DND-41 (cell line): ENCODE measurements around the gene ADCY2.

Source experiments
- ATAC-seq: fragments of 200-7000 bp; cut with Tn5 transposase; 3 replicates; pipeline ENCODE4 v1.9.1; 2021; ENCODE audit warnings: low read depth; ENCODE audit not compliant: insufficient read depth
- DNase-seq: peaks from one replicate; pipeline ENCODE4 v3.0.0-alpha.2; 2020
- H2AFZ ChIP-seq: 2 replicates; pipeline ENCODE4 v1.6.0; 2012; ENCODE audit warnings: low read depth, low read length
- H3K27ac ChIP-seq: 2 replicates; pipeline ENCODE4 v1.5.1; 2012; ENCODE audit warnings: low read length, inconsistent platforms
- H3K27me3 ChIP-seq: fragments of 200-600 bp; sonication (generic); 2 replicates; pipeline ENCODE4 v1.6.0; 2012; ENCODE audit warnings: low read length, mild to moderate bottlenecking, inconsistent platforms; ENCODE audit not compliant: insufficient read depth, poor library complexity
- H3K36me3 ChIP-seq: 2 replicates; pipeline ENCODE4 v1.5.1; 2012; ENCODE audit warnings: low read length, inconsistent platforms; ENCODE audit not compliant: insufficient read depth
- H3K4me1 ChIP-seq: 2 replicates; pipeline ENCODE4 v1.5.1; 2012; ENCODE audit warnings: mild to moderate bottlenecking, low read length; ENCODE audit not compliant: insufficient read depth
- H3K4me2 ChIP-seq: 2 replicates; pipeline ENCODE4 v1.6.0; 2012; ENCODE audit warnings: mild to moderate bottlenecking, moderate library complexity, low read length, inconsistent platforms; ENCODE audit not compliant: insufficient read depth
- H3K4me3 ChIP-seq, 2 experiments: fragments of 200-600 bp in 1 of 2; shearing (Covaris generic) in 1 of 2; 2 replicates each; pipeline ENCODE4 v1.5.1; 2012 to 2016; ENCODE audit warnings: inconsistent platforms in 2 of 2, low read length in 2 of 2, mild to moderate bottlenecking in 2 of 2, low read depth in 1 of 2, moderate library complexity in 1 of 2
- H3K79me2 ChIP-seq: 2 replicates; pipeline ENCODE4 v1.6.0; 2012; ENCODE audit warnings: low read length, inconsistent platforms; ENCODE audit not compliant: insufficient read depth
- H3K9ac ChIP-seq: 2 replicates; pipeline ENCODE4 v1.6.0; 2012; ENCODE audit warnings: low read depth, mild to moderate bottlenecking, inconsistent platforms, low read length, moderate library complexity
- H3K9me3 ChIP-seq: 2 replicates; pipeline ENCODE4 v1.5.1; 2012; ENCODE audit warnings: low read length, moderate library complexity, mild to moderate bottlenecking, inconsistent platforms; ENCODE audit not compliant: insufficient read depth, severe bottlenecking
- H4K20me1 ChIP-seq: 2 replicates; pipeline ENCODE4 v1.6.0; 2012; ENCODE audit warnings: low read length; ENCODE audit not compliant: insufficient read depth
- EZH2 ChIP-seq: IDR thresholded peaks from 3 replicates; pipeline ENCODE4 v1.6.1; 2012; ENCODE audit warnings: borderline replicate concordance, low read depth, mild to moderate bottlenecking, moderate library complexity, low read length, inconsistent platforms; ENCODE audit not compliant: severe bottlenecking
- TF ChIP-seq, protein P1 (sequence below): IDR thresholded peaks from 2 replicates; pipeline ENCODE4 v1.5.1; 2012; ENCODE audit warnings: borderline replicate concordance, low read length, moderate library complexity, mild to moderate bottlenecking; ENCODE audit not compliant: poor library complexity, severe bottlenecking; ENCODE audit errors: extremely low read depth

ADCY2 gene

DNA sequence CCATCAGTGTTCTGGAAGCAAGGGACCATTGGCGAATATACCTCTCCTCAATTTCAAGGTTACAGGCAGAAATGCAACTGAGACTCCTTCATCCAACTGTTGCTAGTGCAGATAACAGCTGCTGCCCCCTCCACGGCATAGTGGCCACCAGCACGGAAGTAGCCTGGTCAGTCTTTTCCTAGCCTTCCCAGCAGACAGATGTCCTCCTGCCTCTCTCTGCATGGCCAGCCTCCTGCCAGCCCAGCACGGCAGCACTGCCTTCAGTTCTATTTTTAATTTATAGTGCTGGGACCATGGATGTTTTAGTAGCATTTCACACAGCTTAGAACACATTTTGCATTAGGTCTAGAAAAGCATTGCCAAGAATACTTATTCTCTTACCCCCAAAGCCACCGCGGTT, 266.4 kb downstream of the ADCY2 start:
- TF ChIP-seq, protein P1, sequence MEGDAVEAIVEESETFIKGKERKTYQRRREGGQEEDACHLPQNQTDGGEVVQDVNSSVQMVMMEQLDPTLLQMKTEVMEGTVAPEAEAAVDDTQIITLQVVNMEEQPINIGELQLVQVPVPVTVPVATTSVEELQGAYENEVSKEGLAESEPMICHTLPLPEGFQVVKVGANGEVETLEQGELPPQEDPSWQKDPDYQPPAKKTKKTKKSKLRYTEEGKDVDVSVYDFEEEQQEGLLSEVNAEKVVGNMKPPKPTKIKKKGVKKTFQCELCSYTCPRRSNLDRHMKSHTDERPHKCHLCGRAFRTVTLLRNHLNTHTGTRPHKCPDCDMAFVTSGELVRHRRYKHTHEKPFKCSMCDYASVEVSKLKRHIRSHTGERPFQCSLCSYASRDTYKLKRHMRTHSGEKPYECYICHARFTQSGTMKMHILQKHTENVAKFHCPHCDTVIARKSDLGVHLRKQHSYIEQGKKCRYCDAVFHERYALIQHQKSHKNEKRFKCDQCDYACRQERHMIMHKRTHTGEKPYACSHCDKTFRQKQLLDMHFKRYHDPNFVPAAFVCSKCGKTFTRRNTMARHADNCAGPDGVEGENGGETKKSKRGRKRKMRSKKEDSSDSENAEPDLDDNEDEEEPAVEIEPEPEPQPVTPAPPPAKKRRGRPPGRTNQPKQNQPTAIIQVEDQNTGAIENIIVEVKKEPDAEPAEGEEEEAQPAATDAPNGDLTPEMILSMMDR, result no peak
- no peak for TF ChIP-seq EZH2
- Histone ChIP-seq H4K20me1 (no peaks in the 10 kb centered on the region), H3K4me3 (no peak overlapping the region), H3K9me3 (no peaks in the 10 kb centered on the region), H3K27me3 (no peaks in the 10 kb centered on the region), H2AFZ (no peak overlapping the region), H3K9ac (no peak overlapping the region), H3K36me3 (no peaks in the 10 kb centered on the region), H3K4me1 (no peaks in the 10 kb centered on the region), H3K79me2 (no peaks in the 10 kb centered on the region), H3K27ac (no peak overlapping the region), H3K4me2 (no peak overlapping the region)
- ATAC-seq (no peak), DNase-seq (no peak)

- no peak for ATAC-seq
Measured at GRCh38 chr5:7663808-7664207, 267.9 kb downstream of the ADCY2 start.

GRCh38 chr5:7664208-7664607, 268.3 kb downstream of the ADCY2 start:
- no peak overlapping the region for H3K4me2 ChIP-seq
- no peaks in the 10 kb centered on the region for H3K9me3 ChIP-seq
- H3K4me1 ChIP-seq, result no peaks in the 10 kb centered on the region
- H4K20me1 ChIP-seq, result no peaks in the 10 kb centered on the region
- H3K27ac ChIP-seq, result no peak overlapping the region
- TF ChIP-seq, protein P1, result no peak
- no peak for TF ChIP-seq EZH2
- H3K4me3 ChIP-seq, result no peak overlapping the region
- no peak overlapping the region for H2AFZ ChIP-seq
- no peaks in the 10 kb centered on the region for H3K79me2 ChIP-seq
- DNase-seq (no peak), ATAC-seq (no peak)
- H3K9ac ChIP-seq, result no peak overlapping the region
- no peaks in the 10 kb centered on the region for H3K36me3 ChIP-seq
- no peaks in the 10 kb centered on the region for H3K27me3 ChIP-seq

More at GRCh38 chr5:7663808-7664207, 267.9 kb downstream of the ADCY2 start:
- DNase-seq, result no peak
- Histone ChIP-seq H3K27ac (no peak overlapping the region), H3K4me1 (no peaks in the 10 kb centered on the region), H3K4me2 (no peak overlapping the region), H2AFZ (no peak overlapping the region), H3K4me3 (no peak overlapping the region), H3K9me3 (no peaks in the 10 kb centered on the region), H3K36me3 (no peaks in the 10 kb centered on the region), H4K20me1 (no peaks in the 10 kb centered on the region), H3K27me3 (no peaks in the 10 kb centered on the region), H3K79me2 (no peaks in the 10 kb centered on the region), H3K9ac (no peak overlapping the region)
- TF ChIP-seq EZH2, result no peak
- TF ChIP-seq, protein P1, result no peak
